EL (cell line): ENCODE results near the gene TTC27.
A peak's percentile ranks its signal among the peaks of the same experiment; 100 is the strongest.

Source experiments
- DNase-seq: peaks from one replicate; pipeline ENCODE4 v3.0.0-alpha.2; 2016

The TTC27 gene

DNA sequence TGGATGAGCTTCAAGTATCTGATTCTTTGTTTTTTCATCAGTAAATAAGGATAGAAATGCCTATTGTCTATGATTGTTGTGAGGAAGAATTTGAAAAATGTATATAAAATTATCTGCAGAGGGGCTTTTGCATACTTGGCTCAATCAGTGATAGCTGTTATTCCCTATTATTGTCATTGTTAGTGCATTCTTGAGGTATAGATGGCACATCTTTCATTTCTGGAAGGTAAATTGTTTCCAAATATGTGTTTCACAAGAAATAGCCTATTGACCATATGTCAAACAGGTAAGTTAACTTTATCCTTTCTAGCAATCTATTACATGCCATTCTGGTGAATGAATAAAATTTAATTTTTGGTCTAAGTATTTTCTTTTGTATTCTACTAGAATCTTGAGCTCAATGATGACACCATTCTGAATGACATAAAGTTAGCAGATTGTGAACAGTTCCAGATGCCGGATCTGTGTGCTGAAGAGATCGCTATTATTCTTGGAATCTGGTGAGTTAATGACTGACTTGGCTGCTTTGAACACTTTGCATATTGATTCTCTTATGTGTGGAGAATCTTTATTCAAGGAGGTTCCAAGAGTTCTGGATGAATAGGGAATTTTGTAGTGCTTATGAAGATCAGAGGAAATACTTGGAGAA lies 44.2 kb downstream of the TTC27 start:
- peak; percentile 17 for DNase-seq

DNA sequence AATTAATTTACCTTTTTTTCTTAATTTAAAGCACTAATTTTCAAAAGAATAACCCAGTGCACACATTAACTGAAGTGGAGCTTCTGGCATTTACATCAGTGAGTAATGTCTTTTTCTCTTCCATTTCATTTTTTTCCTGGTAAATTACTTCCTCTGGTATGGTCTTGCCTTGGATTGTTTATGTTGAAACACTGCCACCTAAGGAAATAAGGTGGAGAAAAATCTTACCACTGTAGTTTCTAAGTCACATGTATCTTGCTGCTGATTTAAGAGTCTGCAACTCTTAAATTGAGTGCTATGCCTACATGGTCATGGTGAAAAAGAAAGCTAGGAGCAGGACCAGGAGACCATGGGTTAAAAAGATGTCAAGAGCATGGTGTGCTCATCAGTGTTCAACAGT lies 51.0 kb downstream of the TTC27 start:
- DNase-seq, result peak; percentile 28

DNA sequence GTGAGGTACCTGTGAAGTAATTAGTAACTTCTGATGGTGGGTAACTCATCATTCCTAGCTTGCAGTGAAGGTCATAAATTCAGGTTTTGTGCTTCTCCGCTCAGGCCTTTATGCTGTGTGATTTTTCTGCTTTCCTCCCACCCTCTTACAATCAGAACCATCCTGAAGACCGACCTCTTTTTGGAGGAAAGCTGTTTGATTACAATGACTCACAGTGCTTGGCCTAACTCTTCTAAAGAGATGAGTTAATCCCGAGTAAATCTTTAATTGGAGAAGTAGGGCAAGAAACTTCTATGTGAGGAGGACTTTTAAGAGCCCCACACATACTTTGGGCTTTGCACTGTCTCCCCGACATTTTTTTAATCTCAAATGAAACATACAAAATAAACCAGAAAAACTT lies 53.1 kb downstream of the TTC27 start:
- DNase-seq, result no peak

DNA sequence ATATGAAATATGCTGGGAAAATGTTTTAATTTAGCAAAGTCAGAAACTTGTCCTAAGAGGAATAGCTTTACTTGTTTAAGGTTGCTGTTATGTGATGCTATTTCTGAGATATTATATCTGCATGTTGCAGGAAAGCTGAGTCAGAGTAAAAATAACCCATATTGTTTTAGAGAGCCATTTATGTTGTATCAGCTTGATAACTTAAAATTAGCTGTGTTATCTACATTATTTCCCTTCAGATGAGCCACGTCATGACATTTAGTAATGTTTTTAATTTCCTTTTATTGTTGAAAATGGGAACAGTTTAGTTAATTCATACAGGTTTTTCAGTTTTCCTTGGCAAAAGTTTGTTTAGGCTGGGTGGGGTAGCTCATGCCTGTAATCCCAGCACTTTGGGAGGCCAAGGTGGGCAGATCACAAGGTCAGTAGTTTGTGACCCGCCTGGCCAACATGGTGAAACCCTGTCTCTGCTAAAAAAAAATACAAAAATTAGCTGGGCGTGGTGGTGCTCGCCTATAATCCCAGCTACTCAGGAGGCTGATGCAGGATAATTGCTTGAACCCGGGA lies 55.8 kb downstream of the TTC27 start:
- DNase-seq, result no peak

DNA sequence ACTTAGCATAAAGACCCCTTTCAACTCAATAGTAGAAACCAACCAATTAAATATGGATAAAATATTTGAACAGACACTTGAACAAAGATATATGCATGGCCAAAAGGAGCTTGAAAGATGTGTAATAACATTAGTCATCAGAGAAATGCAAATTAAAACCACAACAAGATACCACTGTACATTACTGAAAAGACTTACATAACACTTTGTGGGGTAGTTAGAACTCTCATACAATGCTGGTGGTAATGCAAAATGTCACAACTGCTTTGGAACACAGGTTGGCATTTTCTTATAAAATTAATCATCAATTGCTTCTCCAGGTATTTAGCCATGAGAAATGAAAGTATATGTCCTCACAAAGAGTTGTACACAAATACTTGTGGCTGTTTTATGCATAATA lies 60.7 kb downstream of the TTC27 start:
- peak; percentile 68 for DNase-seq

DNA sequence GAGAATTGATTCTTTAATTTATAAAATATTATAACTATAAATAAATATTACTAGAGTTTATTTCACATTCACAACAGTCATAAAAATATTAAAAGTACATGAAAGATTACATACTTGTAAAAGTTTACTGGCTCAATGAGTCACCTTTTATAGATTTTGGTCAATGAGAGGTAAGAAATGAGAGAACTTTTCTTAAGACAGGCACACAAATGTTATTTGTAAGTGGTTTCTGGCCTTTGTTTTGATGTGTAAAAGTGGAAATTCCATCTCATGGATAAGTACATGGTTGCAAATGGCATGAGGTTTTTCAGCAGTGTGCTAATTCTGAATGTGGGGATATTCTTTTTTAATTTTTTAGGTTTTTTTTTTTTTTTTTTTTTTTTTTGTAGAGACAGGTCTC lies 63.8 kb downstream of the TTC27 start:
- no peak for DNase-seq

DNA sequence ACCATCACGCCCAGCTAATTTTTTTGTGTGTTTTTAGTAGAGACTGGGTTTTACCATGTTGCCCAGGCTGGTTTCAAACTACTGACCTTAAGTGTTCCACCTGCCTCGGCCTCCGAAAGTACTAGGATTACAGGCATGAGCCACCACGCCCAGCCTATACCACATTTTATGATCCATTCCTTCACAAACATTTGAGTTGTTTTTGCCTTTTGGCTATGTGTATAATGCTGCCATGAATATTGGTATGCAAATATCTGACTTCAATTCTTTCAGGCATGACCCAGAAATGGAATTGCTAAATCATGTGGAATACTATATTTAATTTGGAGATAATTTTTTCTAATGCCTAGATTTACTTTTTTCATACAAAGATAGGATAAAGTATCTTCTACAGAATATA lies 68.6 kb downstream of the TTC27 start:
- DNase-seq, result no peak

DNA sequence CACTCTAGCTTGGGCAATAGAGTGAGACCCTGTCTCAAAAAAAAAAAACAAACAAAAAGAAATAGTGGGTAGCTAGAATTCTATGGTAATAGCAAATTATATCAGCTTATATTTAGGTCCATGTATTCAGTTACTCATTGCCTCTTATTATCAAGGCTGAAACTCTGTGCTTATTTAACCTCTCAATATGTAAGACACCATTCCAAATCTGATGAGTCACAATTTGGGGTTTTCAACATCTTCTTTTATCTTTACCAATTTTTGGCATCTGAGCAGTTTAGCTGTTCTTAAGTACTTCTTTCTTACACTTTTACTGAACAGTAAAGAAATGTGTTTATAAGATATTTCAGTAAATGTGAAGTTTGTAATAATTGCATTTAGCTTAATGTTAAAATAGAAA lies 69.3 kb downstream of the TTC27 start:
- peak; percentile 67 for DNase-seq

DNA sequence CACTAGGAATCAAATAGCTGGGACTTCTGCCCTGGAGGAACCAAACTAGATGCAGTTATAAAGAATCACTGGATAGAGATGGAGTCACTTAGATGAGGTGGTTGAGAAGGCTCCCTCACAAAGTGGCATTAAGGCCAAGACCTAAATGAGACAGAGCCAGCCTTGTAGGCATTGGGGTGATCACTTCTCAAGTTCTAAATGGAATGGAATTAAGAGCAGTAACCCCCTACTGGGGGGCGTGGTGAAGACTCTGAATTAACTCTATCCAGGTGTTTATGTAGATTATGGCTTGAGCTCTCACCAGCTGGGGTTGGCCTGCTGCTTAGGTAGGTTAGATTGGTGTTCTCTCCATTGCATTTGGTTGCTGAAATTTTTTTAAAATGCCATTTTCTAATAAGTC lies 71.3 kb downstream of the TTC27 start:
- no peak for DNase-seq

DNA sequence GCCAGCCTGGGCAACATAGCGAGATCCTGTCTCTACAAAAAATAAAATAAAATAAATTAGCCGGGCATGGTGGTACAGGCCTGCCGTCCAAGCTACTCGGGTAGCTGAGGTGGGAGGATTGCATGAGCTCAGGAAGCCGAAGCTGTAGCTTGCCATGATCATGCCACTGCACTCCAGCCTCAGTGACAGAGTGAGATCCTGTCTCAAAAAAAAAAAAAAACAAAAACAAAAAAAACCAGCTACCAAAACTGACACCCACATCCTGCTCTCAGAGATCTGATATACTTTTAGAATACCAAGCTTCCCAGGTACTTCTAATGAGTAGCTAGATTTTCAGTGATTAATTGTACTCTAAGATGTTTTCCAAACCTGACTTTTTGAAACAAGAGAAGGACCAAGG lies 74.0 kb downstream of the TTC27 start:
- DNase-seq, result no peak

DNA sequence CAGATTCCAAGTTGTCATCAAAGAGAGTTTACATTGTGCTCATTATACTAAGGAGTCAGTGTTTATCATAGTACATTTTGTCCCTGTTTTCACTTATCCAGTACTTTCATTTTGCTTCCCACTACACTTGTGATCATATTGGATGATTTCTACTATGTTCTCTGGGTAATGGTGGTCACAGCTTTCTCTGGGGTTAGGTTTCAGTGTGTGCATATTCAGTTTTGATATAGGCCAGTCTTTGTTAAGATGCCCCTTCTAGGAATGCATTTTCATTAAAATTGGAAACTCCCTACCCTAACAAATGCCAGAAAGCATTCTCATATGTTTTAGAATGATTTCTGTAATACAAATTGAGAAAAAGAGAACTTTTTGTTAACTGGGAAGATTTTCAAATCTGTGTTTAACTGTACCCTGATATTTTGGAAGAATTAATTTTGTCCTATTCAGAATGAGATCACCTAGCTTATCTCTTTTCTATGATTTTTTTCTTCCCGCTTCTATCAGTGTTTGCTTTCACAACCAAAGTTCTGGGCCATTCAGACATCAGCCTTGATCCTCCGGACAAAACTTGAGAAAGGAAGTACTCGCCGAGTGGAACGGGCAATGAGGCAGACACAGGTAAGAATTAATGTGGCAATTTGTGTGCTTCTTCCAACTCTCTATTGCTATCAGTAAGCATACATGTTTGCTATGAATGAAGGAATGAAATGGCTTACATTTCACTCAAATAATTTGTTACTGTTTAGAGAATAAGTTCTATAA lies 74.6 kb downstream of the TTC27 start:
- no peak for DNase-seq

DNA sequence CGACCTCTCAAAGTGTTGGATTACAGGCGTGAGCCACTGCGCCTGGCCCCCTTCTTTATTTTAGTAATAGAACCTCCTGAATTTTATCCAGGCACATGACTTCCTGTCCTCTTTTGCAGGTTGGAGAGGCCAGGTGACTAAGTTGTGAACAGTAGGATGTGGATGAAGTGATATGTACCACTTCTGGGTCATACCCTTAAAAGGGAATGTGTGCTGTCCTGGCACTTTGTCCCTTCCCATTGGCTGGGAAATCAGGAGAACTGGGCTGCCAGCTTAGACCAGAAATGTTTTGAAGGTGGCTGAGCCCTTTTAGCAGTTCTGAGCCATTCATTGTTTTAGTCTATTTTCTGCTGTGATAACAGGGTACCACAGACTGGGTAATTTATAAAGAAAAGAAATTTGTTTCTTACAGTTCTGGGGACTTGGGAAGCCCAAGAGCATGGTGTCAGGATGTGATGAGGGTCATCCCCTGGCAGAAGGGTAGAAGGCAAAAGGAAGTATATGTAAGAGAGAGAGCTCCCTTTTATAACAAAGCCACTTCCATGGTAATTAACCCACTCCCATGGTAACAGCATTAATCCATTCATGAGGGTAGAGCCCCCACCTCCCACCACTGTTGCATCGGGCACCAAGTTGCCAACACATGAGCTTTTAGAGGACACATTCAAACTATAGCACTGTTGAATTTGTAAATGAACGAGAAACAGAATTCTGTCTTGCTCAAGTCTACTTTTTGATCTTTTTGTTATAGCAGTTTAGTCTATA lies 79.1 kb downstream of the TTC27 start:
- DNase-seq, result no peak

DNA sequence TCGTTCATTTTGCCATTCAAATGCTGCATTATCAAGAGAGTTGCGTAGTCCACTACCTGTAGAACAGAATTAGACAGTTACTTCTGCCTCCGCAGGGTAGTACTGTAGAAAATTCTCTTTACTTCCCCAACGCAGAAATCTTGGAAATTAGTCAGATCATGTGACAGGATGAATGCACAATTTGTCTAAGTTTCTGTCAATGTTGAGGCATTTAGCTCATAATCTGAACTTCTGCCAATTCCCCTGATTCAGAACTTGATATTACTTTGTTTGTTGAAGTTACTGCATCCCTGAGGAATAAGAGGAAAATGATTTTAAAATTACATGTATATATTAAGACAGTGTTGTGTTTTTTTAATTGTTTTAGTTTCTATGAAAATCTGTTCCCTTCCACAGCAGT lies 83.4 kb downstream of the TTC27 start:
- peak; percentile 75 for DNase-seq

DNA sequence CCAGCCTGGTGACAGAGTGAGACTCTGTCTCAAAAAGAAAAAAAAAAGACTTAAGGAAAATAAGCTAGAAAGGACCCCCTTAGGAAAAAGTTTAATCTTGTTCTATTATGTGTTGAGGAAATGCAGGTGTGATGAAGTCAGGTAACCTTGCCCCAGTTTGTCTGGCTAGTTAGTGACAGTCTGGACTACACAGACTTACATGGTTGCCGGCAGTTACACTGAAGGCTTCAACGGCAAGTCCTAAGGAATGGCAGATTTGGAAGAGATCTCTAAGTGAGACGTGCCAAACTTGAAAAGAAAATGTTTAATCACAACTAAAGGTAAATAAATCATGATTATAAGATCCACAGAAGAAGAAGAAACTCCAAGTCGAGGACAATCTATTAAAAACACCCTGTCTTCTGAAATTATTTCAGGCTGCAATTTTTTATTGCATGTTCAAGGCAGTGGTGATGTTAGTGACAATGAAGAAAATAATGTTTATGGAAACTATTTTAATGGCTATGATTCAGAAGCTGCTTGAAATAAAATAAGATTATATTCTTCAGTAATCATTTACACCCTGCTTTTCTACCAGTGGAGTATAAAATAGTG lies 84.2 kb downstream of the TTC27 start:
- DNase-seq, result no peak

DNA sequence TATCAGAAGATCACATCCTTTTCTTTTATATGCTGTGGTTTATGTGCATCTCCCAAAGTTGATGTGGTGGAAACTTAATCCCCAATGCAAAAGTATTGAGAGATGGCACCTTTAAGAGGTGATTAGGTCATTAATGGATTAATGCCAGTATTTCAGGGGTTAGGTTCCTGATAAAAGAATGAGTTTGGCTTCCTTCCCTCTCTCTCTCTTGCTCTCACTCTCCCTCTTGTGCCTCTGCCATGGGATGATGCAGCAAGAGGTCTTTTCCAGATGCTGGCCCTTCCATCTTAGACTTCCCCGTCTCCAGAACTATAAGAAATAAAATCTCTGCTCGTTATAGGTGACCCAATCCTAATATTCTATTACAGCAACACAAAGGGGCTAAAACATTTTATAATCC lies 85.0 kb downstream of the TTC27 start:
- no peak for DNase-seq

DNA sequence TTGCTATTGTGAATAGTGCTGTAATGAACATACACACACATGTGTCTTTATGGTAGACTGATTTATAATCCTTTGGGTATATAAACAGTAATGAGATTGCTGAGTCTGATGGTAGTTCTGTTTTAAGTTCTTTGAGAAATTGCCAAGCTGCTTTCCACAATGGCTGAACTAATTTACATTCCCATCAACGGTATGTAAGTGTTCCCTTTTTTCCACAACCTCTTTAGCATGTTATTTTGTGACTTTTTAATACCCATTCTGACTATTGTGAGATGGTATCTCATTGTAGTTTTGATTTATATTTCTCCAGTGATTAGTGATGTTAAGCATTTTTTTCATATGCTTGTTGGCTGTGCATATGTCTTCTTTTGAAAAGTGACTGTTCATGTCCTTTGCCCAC lies 86.7 kb downstream of the TTC27 start:
- no peak for DNase-seq

DNA sequence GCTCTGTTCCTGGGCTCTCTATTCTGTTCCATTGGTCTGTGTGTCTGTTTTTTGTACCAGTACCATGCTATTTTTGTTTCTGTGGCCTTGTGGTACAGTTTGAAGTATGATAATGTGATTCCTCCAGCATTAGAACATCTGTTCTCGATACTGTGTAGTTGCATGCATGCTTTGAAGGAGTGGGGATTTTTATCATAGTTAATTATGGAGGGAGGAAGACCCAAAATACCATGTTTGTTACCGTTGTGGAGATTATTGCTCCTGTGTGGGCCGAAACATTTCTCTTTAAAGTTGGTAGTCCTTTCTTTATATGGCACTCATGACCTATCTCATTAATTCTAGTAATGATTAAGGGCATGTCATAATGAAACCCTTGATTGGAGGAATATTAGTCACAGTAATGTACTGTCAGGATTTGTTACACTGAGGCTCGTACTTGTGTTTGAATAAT lies 87.6 kb downstream of the TTC27 start:
- peak; percentile 13 for DNase-seq

DNA sequence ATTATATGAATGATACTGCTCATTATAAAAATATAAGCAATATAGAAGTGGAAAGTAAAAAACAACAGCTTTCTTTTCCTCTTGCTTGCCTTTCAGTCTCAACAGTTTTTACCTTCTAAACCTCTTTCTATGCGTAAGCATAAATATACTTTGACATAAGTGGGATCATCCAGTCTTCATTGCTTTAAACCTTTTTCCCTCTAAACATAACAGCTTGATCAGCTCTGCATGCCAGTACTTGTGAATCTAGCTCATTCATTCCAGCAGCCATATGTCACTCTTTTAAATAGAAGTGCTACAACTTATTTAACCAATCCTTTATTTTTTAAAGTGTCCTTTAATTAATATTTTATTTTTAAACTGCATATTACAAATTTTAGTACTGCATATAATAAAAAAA lies 88.1 kb downstream of the TTC27 start:
- DNase-seq, result peak; percentile 24

DNA sequence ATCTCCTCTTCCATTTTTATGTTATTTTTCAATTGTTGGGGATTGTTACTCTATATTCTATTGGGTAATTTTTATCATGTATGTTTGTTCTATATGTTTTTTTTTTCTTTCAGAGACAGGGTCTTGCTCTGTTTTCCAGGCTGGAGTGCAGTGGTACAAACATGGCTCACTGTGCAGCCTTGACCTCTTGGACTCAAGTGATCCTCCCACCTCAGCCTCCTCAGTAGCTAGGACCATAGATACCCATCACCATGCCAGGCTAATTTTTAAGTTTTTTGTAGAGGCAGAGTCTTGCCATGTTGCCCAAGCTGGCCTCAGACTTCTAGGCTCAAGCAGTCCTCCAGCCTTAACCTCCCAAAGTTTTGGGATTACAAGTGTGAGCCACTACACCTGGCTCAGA lies 88.7 kb downstream of the TTC27 start:
- DNase-seq, result no peak

DNA sequence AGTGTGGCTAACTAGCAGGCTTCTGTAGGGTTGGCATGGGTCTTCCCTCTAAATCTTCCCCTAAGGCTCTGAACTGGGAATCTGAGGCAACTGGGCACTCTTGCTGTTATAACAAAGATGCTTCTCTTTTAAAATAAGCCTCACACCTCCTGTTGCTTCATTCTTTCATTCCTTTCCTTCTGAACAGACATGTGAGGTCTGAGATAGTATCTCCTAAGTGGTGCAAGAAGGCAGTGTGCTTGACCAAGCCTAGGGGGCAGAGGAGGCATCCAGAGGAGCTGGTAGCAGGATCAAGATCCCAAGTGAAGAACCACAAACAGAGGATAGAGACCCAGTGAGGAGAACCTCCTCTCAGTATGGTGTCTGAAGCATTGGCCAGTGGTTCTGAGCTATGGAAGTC lies 90.9 kb downstream of the TTC27 start:
- no peak for DNase-seq

DNA sequence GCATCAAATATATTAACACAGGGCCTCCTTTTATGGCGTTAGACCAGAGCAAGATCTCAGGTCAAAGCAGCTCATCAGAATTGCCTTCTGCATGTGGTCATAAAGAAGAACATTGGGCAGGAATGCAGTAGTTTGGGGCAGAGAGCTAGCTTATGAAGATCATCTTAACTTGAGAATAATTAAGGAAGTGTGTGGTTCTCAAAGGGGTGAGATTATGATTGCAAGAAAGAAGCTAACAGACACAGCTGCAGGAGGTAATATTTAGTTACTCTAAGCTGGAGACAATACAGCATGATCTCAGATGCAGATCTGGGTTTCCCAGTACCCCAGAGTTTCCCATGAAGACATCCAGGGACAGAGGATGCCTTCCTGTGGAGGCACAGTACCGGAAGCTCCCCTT lies 91.6 kb downstream of the TTC27 start:
- no peak for DNase-seq

DNA sequence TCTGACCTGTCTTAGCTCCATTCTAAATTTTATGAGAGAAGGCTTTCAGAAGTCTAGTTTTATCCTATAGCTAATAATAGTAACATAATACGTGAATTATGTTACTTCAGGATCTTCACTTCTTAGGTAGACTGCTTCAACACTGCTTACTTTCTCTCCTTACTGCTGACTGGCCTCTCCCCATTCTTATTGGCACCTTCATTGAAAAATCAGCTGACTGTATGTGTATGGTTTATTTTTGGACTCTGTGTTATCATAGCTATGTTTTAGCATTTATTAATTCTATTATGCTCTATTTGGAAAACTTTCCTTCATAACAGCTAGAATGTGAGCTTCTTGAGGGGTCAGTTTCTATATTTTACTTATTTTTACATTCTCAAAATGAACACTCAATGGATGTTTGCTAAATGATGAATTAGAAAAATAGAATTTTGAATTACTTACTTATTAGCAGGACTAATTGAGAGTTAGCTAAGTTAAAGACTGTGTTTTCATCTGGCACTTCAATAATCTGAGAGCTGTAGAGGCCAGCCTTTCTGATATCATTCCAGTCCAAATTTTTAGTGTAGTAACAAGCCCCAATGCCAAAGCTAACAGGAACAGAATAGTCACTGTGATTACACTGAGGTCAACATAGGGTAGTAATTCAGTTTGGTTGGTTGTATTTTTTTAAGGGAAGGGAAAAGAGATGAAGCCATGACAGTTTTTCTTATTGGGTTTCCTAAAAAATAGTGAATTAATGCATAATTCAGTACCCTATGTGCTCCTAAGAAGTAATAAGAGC lies 92.3 kb downstream of the TTC27 start:
- no peak for DNase-seq
